Measurements from ENCODE around the gene ELAVL1.

Gene ELAVL1

DNA sequence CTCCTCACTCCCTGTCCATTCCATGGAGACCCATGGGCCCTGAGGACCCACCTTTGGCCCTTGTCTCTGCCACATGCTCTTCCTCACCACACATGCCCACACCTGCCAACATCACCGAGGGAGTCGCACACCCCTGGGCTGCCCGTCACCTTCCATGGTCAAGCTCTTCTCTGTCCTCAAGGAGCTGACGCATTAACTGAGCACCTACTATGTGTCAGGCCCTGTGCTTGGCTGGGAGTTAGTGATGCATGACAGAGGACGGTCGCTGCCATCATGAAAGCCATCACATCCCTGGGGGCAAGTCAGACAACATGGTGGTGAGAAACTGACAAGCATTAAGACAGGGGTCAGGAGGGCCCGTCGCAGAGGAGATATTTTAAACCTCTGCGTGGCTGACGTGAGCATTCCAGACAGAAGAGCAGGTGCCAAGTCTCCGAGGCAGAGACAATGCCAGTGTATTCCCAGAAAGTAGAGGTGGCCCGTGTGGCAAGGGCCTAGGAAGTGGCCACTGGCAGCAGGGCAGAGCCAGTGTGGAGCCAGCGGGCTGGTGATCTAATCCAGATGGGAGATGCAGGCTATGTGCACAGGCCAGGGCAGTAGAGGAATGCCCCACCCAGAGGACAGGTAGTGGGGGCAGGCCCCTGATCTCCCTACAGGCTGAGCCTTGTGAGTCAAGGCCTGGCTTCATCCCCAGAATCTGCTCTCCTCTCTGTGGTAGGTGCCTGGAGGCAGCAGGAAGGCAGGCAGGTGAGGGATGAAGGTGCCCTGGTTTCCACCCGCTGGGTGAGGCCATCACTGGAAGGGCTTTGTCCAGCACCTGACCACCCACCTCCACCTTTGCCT, 21.2 kb downstream of the ELAVL1 start:
- no peak for DNase-seq

DNA sequence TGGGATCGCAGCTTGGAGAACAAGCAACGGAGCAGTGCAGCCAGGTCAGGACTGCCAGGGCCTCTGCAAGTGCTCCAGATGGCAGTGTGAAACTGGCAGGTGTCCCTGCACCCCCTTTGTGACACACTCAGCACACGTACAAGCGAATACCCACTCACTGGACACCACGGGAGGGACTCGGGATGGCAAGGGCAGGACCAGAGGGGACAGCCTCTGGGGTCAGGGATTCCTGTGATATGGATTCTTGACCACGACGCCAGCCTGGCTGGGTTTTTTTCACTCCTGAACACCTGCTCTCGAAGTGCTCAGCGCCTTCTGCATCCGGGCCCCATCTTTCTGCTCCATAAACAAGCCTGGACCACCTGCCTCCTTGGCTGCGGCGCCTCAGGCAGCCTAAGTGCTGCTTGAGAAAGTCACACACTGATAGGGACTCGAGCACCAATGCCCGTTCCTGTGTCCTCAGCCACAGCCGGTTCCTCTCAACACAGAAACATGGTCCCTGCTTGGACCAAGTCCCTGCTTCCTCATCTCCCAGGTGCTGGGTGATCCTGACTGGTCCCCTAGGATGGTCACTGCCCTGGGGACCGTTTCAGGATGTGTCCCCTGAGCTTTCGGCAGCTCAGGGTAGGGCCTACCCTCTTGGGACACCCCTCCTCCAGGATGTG, 22.0 kb downstream of the ELAVL1 start:
- no peak for DNase-seq

DNA sequence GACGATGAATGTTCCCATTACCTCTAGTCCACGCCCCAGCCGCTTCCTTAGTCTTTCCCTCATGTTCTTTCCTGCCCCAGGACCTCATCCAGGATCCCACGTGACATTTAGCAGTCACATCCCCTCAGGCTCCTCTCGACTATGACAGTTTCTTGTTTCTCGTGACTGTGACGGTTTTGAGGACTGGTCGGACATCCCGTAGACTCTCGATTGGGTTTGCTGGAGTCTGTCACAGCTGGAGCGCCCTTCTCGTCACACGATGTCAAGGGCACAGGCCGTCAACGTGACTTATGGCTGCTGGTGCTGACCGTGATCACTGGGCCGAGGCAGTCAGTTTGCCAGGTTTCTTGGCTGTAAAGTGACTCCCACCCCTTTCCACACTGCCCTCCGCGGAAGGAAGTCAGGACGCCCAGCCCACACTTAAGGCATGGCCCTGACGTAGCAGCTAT, 22.8 kb downstream of the ELAVL1 start:
- DNase-seq = no peak

DNA sequence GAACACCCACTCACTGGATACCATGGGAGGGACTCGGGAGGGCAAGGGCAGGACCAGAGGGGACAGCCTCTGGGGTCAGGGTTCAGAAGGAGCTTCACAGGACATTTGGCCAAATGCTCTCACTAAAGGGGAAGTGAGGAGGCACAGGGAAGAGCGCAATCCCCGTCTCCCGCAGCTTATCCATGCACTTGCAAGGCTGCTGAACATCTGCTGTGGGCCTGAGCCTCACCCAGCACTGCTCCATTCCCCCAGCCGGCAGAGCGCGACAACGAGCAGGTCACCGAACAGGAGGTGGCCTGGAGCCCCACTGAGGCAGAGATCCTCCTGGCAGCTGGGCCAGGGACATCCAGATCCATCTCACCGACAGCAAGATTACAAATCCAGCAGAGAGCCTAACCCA, 23.3 kb downstream of the ELAVL1 start:
- no peak for DNase-seq

DNA sequence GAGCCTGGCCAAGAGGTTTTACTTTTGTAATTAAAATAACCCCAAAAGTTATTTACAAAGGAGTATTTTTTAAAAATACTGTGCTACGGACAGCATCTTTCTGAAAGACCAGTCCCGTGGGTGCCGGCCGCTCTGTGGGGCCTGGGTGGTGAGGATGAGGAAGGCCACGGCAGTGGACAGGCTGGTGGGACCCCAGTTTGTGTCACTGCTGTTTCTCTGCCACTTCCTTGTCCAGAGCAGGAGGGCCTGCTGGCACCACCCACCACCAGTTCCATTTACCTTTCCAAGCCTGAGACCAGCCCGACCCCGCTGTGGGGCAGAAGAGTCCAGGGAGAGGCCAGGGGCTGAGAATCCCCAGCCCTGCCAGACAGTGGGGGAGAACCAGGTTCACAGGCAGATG, 23.8 kb downstream of the ELAVL1 start:
- DNase-seq = no peak

DNA sequence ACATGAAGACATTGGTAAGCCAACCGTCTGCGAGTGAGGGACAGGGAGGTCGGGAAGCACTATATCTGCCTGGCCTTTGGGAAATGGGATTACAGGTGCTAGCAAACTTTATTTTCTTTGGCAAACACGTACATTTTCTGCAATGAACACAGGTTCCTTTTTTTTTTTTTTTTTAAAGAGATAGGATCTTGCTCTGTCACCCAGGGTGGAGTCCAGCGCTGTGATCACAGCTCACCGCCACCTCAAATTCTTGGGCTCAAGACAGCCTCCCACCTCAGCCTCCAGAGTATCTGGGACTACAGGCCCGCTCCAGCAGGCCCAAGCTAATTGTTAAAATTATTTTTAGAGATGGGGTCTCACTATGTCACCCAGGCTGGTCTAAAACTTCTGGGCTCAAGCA, 24.2 kb downstream of the ELAVL1 start:
- DNase-seq = no peak

DNA sequence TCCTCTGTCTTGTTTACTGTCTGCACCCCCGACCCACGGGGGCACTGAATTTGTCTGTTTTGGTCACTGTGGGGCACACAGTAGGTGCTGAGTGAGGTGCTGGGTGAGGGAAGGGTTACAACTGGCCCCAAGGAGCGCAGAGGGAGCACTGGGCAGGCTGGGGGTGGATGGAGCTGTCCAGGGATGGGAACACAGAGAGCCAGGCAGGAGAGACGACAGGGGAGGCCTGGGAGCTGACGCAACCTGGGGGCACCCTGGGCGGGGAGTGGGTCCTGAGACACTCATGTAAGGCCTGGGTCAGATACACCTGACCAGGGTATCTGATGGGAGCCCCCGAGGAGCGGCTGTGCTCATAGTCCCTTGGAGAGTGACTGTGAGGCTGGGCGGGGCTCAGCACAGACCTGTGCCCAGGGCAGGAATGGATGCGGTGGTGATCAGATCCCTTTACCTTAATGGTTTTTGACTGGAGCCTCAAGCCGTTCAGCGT, 24.8 kb downstream of the ELAVL1 start:
- DNase-seq = no peak

DNA sequence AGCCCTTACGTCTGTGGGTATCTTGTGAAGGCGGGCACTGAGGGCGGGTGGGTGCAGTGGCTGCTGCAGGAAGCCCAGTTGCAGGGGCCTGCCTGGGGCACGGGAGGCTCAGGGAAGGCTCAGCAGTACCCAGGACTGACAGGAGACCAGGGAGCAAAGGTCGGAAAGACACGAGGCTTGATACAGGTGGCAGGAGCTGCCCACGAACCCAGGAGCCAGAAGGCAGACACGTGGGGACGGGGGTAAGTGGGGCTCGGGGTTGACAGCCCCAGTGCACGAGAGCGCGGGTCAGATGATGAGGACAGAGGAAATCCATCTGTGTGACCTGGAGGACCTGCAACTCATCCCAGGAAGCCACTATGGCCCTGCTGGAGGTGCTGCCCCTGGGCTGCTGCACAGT, 25.3 kb downstream of the ELAVL1 start:
- DNase-seq = no peak

DNA sequence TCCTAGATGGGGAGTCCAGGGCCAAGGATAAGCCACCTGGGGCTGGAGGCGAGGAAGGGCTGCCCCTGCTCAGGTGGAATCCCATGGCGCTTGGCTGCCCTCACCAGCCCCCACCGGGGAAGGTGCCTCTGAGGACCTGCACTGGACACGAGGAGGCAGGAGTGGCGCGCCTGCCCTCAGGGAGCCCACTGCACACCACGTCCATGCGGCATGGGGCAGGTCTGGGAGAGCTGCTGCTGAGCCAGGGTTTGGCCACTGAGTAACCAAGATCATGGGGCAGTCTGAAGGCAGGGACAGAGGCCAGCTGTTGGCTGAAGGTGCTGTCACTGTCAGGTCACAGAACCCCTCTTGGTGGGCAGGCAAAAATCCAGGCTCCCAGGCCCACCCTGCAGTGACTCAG, 25.9 kb downstream of the ELAVL1 start:
- DNase-seq = no peak

DNA sequence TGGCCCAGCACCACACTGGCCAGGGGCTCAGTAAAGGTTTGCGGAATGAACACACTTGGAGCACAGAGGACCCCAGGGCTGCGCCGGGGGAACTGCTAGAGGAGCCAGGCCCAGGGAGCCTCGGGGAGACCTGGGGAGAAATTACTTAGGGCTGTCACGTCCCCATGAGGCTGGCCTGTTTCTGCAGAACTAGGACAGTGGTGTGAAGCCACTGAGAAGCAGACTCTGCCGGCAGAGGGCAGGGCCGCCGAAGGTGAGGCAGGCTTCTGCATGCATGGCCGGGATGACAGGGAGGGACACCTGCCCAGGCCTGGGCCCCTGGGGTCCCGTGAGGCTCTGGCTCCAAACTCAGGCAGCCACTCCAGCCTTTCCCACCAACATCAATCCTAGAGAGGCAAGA, 26.4 kb downstream of the ELAVL1 start:
- no peak for DNase-seq

DNA sequence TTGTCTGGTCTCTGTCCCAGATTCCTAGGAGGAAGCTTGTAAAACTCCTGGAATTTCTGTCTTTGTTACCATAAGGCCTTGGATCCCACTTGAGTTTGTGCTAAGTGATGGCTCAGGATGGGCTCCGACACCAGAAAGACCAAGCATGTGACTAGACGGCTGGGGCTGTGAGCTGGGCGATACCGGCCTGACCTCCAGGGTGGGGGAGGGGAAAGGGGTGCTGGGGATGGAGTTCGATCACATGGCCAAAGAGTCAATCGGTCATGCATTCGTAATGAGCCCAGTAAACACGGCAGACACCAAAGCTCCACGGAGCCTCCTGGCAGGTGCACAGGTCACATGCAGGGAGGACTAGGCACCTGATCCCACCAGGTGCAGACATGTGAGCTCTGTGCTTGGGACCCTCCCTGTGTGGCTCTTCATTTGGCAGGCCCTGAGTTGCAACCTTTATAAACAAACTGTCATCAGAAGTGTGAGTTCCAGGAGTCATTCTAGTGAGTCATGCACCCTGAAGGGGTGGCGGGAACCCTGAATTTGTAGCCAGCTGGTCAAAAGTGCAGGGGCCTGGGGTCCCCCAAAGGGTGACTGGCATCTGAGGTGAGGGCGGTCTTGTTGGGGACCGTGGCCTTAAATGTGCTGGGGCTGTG, 27.1 kb downstream of the ELAVL1 start:
- DNase-seq = no peak

DNA sequence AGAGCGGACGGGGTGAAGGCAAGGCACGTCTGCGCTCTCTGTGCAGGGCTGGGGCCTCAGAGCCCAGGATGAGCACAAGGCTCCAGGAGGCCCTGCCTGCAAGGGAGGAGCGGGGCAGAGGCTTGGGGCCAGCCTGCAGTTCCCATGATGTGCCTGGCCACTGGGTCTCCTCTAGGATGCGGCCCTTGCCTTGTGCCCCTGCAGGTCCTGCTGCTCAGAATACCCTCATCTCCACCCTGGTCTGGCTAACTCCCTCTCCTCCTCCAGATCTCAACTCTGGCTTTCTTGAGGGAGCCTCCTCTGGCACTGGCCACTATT, 27.8 kb downstream of the ELAVL1 start:
- no peak for DNase-seq

DNA sequence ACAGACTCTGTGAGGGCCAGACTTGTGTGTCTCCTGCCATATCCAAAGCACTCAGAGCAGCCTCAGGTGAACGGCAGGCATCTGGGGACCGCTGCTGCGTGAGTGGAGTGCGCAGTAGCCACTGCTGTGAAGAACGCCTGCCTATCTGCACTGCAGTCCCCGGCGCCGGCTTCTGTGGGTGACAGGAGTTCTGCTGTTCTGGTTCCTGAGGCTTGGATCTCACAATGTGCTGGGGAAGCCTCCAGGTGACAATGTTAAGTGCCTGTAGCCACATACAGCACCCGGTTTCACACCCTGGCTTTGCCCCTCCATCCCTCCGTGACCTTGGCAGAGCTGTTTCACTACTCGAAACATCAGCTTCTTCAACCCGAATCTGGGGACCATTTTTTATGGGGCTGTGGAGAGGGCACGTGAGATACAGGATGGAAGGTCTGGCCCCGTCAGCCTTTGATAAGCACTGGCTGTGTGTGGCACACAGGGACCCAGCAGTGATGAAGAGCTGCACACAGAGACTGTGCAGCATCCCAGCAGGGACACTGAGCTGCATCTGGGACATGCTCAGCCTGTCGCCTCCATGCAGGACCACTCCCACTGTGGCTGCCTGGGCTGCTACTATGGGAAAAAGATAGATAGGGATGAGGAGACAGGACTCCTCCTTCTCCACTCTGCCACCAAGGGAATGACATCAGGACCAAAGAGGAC, 28.3 kb downstream of the ELAVL1 start:
- DNase-seq = no peak

DNA sequence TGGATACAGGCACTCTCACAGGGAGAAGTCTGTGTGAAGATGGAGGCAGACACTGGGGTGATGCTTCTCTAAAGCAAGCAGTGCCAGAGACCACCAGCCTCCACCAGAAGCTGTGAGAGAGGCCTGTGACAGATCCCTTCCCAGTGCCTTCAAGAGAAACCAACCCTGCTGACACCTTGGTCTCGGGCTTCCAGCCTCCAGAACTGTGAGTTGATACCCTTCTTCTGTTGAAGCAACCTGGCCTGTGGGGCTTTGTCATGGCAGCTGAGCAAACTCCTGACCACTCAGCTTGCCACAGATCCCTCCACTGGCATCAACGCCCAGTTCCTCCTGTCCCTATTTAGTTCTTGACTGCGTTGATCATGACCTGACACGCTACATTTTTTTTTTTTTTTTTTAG, 29.0 kb downstream of the ELAVL1 start:
- DNase-seq = no peak

DNA sequence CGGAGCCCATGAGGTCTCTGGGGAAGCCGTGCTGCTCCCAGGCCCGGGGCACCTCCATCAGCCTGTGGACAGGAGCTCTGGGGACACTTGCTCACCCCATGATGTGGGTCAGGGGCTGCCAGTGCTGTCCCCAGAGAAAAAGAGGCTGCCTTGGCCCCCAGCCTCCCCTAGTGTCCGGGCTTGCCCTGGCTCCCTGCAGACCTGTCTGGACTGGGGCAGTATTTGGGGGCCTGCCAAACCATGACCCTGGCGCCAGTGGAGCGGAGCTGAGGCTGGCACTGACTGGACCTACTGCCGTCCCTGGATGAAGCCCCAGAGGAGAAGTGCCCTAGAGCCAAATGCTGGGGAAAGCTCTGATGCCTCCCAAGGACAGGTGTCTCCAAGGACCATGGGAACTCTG, 30.4 kb downstream of the ELAVL1 start:
- no peak for DNase-seq

DNA sequence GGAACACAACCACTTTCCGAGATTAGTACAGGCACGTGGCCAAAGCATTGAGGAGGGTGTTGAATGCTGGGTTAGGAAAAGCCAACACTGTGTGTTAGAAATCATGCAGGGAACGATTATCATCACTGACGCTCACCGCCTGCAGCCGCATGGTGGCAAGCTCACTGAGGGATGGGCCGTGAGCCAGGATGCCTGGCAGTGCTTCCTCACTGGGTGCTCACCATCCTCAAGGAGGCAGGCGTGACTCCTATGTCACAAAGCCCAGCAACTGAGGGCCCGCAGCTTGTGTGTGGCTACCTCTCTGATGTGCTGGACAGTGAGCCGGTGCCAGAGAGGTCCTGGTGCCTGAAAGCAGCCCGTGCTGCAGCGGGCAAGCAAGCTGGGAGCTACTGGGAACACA, 31.6 kb downstream of the ELAVL1 start:
- DNase-seq = no peak

DNA sequence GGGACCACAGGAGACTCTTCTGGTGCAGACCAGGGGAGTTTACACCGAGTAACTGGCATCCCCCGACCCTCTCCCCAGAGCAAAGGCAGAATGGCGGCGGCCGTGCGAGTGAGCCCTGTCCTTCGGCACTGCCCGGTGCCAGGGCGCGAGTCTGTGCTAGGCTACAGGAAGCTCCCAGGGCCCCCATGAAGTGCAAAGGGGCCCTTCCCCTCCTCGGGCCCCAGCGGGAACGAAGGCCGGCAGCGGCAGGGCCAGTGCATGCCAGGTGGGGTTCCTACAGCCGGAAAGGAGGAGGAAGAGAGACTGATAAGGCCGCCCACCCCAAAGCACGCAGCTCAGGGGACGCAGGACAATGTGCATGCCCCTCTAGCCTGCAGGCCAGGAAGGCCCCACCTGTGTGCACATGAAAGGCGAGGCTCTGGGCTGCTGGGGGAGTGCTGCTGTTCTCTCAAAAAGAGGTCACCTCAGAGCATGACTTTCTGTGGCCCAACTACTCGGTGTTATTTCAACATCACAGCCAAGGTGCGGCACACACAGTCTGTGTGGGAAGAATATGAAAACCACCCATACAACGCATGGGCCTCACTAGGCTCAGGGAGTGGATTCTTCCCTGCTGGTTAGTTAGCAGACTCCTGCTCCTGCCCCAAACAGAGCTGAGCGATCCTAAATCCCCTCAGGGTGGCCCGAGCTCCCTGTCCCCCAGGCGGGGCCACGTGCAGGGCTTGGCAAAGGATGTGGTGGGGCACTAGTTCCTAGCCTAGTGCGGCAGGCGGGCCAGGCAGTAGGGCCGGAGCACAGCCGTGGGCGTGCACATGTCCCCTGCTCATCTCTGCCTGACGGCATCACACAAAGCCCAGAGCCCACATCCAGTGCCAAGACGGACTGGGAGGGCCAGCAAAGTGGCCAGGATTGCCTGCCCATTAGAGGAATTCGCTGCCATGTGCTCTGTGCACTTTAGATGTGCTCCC, 33.6 kb downstream of the ELAVL1 start:
- no peak for DNase-seq

DNA sequence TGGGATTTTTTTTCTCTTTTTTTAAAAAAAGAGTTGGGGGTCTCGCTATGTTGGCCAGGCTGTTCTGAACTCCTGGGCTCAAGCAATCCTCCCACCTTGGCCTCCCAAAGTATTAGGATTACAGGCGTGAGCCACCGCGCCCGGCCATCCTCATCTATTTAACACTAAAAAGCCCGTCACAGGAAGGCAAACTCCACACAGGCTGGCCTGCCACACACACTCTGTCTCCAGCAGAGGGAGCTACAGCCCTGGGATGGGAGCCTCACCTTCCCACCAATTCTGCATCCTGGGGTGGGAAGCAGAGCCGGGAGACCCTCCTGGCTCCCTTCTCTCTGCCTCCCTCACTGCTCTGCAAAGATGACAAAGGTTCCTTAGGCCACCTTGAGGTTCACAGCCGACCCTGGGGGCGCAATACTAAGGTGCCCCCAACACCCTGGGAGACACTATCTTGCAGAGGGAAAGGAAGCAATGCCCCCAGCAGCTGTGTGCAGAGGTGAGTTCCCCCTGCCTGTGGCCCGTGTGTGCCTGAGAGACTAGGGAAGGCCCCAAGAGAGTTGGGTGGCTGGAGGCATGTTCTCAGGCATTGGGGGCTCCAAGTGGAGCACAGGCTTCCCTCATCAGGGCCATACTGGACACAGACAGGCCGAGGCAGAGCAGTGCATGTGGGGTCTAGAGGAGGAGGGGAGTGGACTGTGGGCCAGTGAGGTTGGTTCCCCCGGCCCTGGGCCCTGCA, 34.6 kb downstream of the ELAVL1 start:
- peak; percentile 10 for DNase-seq

DNA sequence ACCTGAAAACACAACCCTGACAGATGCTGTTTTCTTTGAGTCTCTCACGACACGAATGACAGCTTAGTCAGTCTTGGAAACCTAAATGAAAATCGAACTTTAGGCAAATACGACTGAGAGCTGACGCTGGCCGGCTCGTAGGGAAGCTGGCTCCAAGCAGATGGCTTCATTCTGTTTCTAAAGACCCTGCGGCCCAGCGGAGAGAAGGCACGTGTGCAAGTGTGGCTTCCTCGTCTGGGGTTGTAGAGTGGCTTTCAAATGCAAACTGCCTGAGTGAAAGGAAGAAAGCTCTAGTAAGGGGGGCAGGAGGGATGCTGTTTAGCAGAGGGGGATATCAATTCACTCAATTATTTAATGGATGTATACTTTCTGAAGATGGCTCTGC, 35.9 kb downstream of the ELAVL1 start:
- DNase-seq = no peak

DNA sequence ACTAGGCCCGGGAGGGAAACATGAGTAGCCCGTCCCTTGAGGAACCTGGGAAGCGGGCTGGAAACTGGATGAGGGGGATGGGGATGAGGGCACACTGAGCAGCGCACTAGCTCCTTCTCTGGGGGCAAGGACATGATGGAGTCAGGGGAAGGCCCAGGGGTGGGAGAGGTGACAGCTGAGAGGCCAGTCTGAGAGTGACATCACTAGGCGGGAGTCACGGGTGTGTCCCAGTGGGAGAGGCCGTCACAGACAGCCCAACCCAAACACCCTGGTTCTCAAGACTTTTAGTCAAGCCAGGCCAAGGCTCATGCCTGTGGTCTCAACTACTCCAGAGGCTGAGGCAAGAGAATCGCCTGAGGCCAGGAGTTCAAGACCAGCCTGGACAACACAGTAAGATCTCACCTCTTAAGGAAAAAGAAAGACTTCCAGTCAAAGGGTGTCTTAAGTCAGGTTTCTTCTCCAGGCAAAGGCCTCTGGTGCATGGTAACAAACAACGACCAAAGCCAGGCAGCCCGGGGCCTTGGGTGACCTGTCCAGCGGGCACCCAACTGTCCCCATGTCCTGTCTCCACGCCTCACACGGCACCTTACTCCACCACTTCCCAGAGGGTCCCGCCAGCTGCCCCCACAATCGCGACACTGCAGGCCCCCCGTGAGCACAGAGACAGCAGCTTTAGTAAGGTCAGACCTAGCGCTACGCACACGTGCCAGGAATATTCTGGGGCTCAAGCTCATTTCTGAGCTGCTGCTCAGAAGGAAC, 36.5 kb downstream of the ELAVL1 start:
- DNase-seq = no peak
